D721Med (cell line): ENCODE measurements around the gene VPS45.

ENCODE experiments used
- DNase-seq: peaks from one replicate; pipeline ENCODE4 v3.0.0; 2011; ENCODE audit warnings: low spot score; ENCODE audit not compliant: insufficient read length
- FAIRE-seq: peaks from 2 replicates; lab custom pipeline; 2011; peaks lifted over from hg19 to GRCh38; lab: Jason Lieb, UNC
- TF ChIP-seq, protein P1 (sequence below): IDR thresholded peaks from 2 replicates; pipeline ENCODE4 v1.5.1; 2012; ENCODE audit warnings: mild to moderate bottlenecking, control low read depth; ENCODE audit not compliant: insufficient read depth; ENCODE audit errors: missing control alignments

Gene VPS45

DNA sequence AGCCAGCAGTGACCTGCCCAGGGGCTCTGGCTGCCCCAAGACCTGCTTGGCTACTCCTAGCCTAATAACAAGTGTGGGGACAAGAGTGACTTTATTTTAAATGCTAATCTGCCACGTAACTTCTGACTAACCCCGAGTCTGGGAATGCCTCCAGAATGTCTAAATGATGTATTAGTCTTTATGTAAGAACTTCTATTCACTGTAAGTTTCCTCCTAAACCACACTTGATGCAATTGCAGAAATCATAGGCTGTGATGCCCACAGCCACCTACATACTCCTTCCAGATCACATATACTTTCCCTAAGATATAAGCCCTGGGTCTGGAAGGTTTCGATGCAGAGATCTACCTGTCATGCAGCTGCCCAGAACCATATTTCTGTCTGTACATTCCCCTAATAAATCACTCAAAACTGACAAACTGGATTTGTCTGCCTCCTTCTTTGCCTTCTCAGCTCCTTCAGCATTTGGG lies 5.9 kb upstream of the VPS45 start:
- FAIRE-seq, result no peak
- DNase-seq, result no peak
- TF ChIP-seq, protein P1, sequence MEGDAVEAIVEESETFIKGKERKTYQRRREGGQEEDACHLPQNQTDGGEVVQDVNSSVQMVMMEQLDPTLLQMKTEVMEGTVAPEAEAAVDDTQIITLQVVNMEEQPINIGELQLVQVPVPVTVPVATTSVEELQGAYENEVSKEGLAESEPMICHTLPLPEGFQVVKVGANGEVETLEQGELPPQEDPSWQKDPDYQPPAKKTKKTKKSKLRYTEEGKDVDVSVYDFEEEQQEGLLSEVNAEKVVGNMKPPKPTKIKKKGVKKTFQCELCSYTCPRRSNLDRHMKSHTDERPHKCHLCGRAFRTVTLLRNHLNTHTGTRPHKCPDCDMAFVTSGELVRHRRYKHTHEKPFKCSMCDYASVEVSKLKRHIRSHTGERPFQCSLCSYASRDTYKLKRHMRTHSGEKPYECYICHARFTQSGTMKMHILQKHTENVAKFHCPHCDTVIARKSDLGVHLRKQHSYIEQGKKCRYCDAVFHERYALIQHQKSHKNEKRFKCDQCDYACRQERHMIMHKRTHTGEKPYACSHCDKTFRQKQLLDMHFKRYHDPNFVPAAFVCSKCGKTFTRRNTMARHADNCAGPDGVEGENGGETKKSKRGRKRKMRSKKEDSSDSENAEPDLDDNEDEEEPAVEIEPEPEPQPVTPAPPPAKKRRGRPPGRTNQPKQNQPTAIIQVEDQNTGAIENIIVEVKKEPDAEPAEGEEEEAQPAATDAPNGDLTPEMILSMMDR, result no peak

DNA sequence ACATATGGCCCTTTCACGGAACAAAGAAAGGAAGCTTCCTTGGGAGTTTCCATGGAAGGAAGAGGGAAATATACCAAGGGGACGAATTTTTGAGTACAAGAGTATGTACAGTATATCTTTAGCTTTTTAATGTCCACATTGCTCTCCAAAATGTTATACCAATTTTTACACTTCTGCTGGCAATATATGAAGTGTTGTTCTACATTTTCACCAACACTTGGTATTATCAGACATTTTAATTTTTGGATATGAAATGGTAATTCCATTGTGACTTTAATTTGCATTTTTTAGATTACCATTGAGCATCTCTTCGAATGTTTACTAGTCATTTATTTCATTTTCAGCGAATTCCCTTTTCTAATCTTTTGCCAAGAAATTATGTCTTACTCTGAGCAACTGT lies 5.5 kb upstream of the VPS45 start:
- FAIRE-seq (no peak), DNase-seq (no peak)
- TF ChIP-seq, protein P1, result no peak

DNA sequence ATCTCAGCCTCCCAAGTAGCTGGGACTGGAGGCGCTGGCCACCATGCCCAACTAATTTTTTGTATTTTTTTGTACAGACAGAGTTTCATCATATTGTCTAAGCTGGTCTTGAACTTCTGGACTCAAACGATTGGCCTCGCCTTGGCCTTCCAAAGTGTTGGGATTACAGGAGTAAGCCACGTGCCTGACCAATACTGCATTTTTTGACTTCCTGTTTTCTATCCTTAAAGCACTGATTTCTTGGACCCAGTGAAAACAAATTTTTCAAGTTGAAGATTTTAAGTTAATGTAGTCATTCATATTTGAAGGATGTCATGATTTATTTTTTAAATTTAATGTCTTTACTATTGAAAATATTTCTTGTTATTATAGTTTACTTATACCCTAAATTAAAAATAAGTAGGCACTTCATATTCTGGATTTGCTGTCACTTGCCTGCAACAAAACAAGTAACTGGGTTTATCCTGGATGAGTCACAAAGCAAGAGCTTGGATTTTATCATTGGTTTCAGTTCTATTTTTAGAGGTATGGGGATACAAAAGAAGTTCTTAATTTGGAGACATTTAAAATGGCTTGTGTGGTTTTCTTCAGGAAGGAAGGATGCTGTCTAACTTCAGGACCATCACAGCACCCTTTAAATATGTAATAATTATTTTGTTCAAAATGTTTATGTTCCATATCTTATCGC lies 2.2 kb upstream of the VPS45 start:
- FAIRE-seq (no peak), DNase-seq (no peak)
- TF ChIP-seq, protein P1, result no peak

DNA sequence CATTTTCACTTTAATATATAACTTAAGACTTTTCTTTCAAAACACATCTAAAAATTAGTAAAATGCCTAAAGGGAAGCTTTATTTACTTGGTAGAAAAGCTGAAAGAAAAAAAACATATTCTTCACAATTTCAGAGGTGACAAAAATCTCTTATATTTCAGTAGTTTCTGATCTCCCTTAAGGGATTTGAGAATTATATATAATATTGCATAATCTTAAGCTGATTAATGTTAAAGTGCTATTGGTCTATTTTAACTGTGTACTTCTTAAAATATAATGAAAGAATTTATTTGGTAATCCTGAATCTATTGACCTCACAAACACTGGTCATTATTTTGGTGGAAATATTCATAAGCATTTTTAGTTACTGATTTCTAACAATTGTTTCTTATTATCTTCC lies 1.2 kb upstream of the VPS45 start:
- no peak for DNase-seq
- FAIRE-seq, result no peak
- TF ChIP-seq, protein P1, result no peak

DNA sequence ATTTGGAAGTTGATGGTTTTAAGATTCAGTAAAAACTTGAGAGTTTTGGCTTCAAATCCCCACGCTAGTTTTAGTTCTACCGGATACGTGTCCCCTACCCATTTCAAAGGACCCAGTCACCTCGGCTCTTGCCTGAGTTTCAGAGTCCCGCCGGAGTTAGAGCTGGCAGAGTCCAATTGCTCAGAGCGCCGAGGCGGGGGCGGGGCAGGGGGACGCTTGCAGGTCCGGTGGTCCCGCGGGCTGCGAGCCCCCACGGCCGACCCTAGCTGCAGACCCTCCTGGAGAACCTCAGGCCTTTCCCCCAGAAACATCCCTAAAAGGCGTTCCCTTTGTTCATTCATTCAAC lies 765 bp upstream of the VPS45 start:
- TF ChIP-seq, protein P1, result no peak
- FAIRE-seq (no peak), DNase-seq (no peak)

DNA sequence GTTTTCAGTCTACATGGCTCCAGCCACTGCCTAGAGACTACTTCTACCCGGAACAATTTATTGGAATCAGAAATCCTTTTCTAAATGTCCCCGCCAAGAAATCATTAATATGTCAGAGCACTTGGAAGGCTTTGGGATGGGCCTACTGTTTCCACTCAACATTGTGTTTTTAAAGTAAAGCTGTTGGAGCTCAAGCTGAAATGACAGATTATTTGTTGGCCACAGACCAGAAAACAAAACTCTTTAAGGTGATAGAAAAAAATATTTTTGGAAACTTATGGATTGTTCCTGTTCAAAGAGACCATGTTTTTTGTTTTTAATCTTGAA lies 496 bp downstream of the VPS45 start:
- DNase-seq (no peak), FAIRE-seq (no peak)
- TF ChIP-seq, protein P1, result no peak

DNA sequence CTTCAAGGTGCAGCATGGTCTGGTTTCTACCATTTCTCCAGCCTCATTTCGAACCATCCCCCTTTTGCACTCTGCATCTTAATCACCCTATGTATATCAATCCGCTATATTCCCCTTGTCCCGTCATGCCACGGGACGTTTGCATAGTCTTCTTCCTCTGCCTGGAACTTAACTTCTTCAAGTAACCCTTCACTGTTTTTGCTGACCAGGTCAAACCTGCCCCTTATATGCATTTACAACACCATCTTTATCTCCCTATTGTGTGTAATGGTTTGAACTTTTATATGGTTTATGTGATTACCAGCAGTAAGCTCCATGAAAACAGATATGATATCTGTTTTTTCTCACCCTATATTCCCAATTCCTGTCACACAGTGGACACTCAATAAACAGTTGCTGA lies 2.3 kb downstream of the VPS45 start:
- TF ChIP-seq, protein P1, result no peak
- no peak for DNase-seq
- FAIRE-seq, result no peak
